ENCODE data around the gene ABCA2.

ABCA2 gene

DNA sequence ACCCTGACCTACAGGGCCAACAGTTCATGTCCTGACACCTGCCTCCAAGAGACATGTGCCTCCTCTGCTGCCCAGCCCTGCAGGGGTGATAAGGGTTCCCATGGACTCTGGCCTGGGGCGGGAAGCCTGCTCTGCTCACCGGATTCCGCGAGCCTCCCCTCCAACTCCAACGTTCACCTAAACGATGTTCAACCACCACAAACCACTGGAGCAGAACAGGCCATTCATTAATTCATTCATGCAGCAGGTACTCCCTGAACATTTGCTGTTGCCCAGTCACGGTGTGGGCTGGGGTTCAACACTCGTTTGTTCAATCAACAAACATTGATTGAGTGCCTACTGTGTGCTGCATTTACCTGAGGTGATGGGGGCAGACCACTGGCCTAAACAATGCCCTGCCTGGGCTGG, 46.0 kb upstream of the ABCA2 start:
- H3K27me3 ChIP-seq: no peaks in the 10 kb centered on the region; a peak in 1 of 22 replicates
- peak overlapping the region; percentile 53 to 99 (median 82); a peak in 20 of 22 replicates for H3K4me2 ChIP-seq
- H4K20me1 ChIP-seq: peaks cover 9 to 24% (median 20%) of the 10 kb centered on the region in 11 experiments; a peak in 21 of 22 replicates
- H3K9ac ChIP-seq: peak overlapping the region in 2 of 11 experiments; percentile 25 to 55; a peak in 4 of 22 replicates
- H3K4me3 ChIP-seq: no peak overlapping the region
- H3K4me1 ChIP-seq: peaks cover 66 to 88% (median 77%) of the 10 kb centered on the region in 10 experiments
- no peak for TF ChIP-seq Cebpa-rat (IDR thresholded peaks at IDR 0.05)
- no peaks in the 10 kb centered on the region for H3K9me3 ChIP-seq (replicated peaks in 1 of 11)
- peak overlapping the region in 4 of 11 experiments; percentile 51 to 80 (median 70); a peak in 8 of 22 replicates for H3K27ac ChIP-seq
- H3K36me3 ChIP-seq: peaks cover 0 to 9% (median 0%) of the 10 kb centered on the region in 11 experiments; a peak in 8 of 22 replicates

- H4K20me1 ChIP-seq: peaks cover 0 to 39% (median 37%) of the 10 kb centered on the region in 11 experiments; a peak in 18 of 22 replicates
- H3K27ac ChIP-seq: peak overlapping the region in 10 of 11 experiments; percentile 33 to 82 (median 67); a peak in 15 of 22 replicates
- TF ChIP-seq Cebpa-rat (IDR thresholded peaks at IDR 0.05): no peak
- no peaks in the 10 kb centered on the region for H3K9me3 ChIP-seq (replicated peaks in 1 of 11)
- H3K4me2 ChIP-seq: peak overlapping the region; percentile 87 to 100 (median 97)
- peak overlapping the region; percentile 60 to 84 (median 73); a peak in 20 of 22 replicates for H3K9ac ChIP-seq
- peak overlapping the region; percentile 53 to 86 (median 73); a peak in 17 of 20 replicates for H3K4me3 ChIP-seq
- H3K36me3 ChIP-seq: peaks cover 0 to 7% (median 3%) of the 10 kb centered on the region in 11 experiments; a peak in 10 of 22 replicates
- no peaks in the 10 kb centered on the region for H3K27me3 ChIP-seq
- peaks cover 68 to 94% (median 75%) of the 10 kb centered on the region in 10 experiments for H3K4me1 ChIP-seq
These were observed 43.2 kb upstream of the ABCA2 start for GRCh38 chr9:137071282-137071681.

GRCh38 chr9:137070906-137071275, 42.9 kb upstream of the ABCA2 start:
- peak overlapping the region in 10 of 11 experiments; percentile 33 to 82 (median 67); a peak in 17 of 22 replicates for H3K27ac ChIP-seq
- H3K9me3 ChIP-seq (replicated peaks in 1 of 11): no peaks in the 10 kb centered on the region
- no peak for TF ChIP-seq Cebpa-rat (IDR thresholded peaks at IDR 0.05)
- peak overlapping the region; percentile 60 to 84 (median 73) for H3K9ac ChIP-seq
- peak overlapping the region; percentile 53 to 86 (median 73) for H3K4me3 ChIP-seq
- H4K20me1 ChIP-seq: peaks cover 0 to 43% (median 41%) of the 10 kb centered on the region in 11 experiments; a peak in 18 of 22 replicates
- peak overlapping the region; percentile 87 to 100 (median 97) for H3K4me2 ChIP-seq
- H3K27me3 ChIP-seq: no peaks in the 10 kb centered on the region
- H3K36me3 ChIP-seq: peaks cover 0 to 10% (median 7%) of the 10 kb centered on the region in 11 experiments; a peak in 13 of 22 replicates
- H3K4me1 ChIP-seq: peaks cover 65 to 90% (median 73%) of the 10 kb centered on the region in 10 experiments

DNA sequence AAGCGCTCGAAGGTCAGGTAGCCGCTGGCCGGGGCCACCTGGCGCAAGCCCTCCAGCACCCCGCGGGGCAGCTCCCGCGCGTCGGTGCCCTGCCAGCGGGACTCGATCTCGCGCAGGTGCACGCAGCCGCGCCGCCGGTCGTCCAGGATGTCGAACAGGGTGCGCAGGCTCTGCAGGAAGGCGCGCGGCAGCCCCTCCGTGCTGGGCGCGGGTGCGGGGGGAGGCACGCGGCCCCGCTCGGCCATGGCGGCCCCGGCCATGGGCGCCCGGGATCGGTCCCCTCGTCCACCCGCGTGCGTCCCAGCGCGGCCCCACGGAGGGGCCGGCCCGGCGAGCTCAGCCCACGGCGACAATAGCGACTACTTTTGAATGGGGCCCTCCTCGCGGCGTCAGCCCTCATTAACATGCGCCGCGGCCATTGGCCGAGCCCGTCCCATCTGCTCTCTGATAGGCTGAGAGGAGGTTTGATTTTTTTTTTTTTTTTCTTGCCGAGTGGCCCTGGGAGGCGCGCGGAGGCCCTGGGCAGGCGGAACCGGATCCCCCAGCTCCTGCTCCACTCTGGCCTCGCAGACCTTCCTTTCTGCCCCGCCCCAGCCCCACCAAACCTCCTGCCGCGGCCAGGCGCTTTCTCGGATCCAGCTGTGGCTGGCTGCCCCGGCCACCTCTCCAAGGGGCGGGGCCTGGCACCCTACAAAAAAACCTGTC, 42.3 kb upstream of the ABCA2 start, which contains the start of gene SAPCD2:
TSS of gene SAPCD2 (minus strand) at position 357 of the 705 bp plus-strand sequence. CDS start at position 260, 97 bp downstream.
- peaks cover 0 to 16% (median 12%) of the 10 kb centered on the region in 11 experiments; a peak in 14 of 22 replicates for H3K36me3 ChIP-seq
- H4K20me1 ChIP-seq: peaks cover 0 to 49% (median 45%) of the 10 kb centered on the region in 11 experiments; a peak in 18 of 22 replicates
- TF ChIP-seq Cebpa-rat (IDR thresholded peaks at IDR 0.05): no peak
- peak within 1 kb of the TSS; percentile 60 to 84 (median 73) for H3K9ac ChIP-seq
- peaks cover 59 to 85% (median 67%) of the 10 kb centered on the region in 10 experiments for H3K4me1 ChIP-seq
- no peaks in the 10 kb centered on the region for H3K9me3 ChIP-seq (replicated peaks in 1 of 11)
- peak within 1 kb of the TSS; percentile 53 to 86 (median 73) for H3K4me3 ChIP-seq
- H3K27ac ChIP-seq: peak within 1 kb of the TSS in 10 of 11 experiments; percentile 33 to 82 (median 68); a peak in 19 of 22 replicates
- H3K4me2 ChIP-seq: peak within 1 kb of the TSS; percentile 87 to 100 (median 97)
- H3K27me3 ChIP-seq: no peaks in the 10 kb centered on the region

DNA sequence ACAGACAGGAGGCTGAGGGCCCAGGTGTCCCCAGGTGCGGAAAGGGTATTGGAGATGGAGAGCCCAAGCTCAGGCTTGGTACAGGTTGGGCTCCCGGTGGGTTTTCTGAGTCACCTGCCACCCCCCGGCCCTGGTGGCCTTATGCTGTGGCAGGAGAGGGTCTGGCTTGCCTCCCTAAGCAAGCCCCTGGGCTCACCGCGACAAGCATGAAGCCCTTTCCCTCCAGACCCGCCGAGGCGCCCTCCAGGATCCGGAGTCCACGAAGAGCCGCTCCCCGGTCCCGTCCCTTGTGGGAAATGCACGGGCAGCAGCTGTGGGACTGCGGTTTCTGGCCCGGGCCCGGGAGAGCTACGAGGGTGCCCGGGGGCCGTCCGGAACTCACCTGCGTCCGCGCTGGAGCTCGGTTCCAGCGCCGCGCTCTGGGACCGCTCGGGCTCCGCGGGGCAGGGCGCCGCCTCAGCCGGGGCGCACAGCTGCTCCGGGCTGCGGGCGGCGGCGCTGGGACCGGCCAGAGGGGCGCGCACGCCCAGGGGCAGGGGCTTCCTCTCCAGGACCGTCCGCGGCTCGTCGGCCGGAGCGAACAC, 41.6 kb upstream of the ABCA2 start:
- Histone ChIP-seq H3K9me3 (replicated peaks in 1 of 11) (no peaks in the 10 kb centered on the region), H3K4me3 (peak overlapping the region; percentile 53 to 86 (median 73)), H3K27me3 (no peaks in the 10 kb centered on the region), H3K4me2 (peak overlapping the region; percentile 87 to 100 (median 97)), H4K20me1 (peaks cover 0 to 56% (median 50%) of the 10 kb centered on the region in 11 experiments; a peak in 18 of 22 replicates), H3K4me1 (peaks cover 52 to 77% (median 60%) of the 10 kb centered on the region in 10 experiments), H3K36me3 (peaks cover 0 to 23% (median 20%) of the 10 kb centered on the region in 11 experiments; a peak in 16 of 22 replicates), H3K9ac (peak overlapping the region; percentile 43 to 84 (median 73); a peak in 21 of 22 replicates), H3K27ac (peak overlapping the region in 9 of 11 experiments; percentile 62 to 82 (median 68); a peak in 18 of 22 replicates)
- no peak for TF ChIP-seq Cebpa-rat (IDR thresholded peaks at IDR 0.05)

DNA sequence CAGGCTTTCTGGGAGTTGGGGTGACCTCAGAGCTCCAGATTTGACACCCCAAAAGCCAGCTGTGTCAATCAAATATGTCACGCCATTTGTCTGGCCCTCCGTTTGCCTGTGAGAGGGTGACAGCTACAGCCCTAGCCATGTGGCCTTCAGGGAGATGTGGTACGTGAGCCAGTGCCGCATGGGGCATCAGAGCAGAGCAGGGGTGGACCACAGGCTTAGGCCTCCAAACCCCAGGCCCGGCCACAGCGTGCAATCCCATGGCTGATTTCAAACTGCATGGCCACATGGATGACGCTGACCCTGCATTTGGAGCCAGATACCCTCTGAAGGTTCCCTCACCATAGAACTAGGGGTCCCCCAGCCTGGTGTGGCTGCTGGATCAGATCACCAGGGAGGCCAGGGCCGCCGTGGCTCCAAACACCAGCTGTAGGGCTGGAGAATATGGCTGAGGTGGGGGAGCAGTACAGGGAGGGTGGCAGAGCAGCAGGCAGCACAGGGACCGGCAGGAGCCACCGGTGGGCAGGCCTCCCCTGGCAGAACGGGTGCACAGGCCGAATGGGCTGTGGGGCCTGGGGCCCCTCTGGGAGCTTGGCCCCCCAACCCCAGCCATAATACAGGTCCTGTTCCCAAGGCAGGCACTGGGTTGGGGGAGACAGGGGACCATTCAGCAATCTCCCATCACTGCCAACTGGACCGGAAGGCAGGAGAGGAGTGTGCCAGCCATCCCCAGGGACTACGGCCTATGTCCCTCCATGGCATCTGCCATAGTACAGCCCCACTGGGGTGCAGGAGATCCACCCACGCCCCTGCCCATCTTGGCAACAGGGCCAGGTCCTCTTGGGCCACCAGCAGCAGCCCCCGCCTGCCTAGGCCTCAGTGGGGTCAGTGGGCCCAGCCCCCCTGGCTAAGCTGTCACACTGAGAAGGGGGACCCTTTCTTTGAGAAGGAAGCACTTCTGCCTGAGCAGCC, 40.8 kb upstream of the ABCA2 start:
- Histone ChIP-seq H3K9ac (peak overlapping the region; percentile 43 to 84 (median 73); a peak in 20 of 22 replicates), H3K4me2 (peak overlapping the region; percentile 87 to 100 (median 97)), H4K20me1 (peaks cover 0 to 64% (median 56%) of the 10 kb centered on the region in 11 experiments; a peak in 18 of 22 replicates), H3K27ac (peak overlapping the region in 4 of 11 experiments; percentile 3 to 76 (median 67); a peak in 5 of 22 replicates), H3K36me3 (peaks cover 0 to 29% (median 26%) of the 10 kb centered on the region in 11 experiments; a peak in 16 of 22 replicates), H3K27me3 (no peaks in the 10 kb centered on the region), H3K4me3 (peak overlapping the region; percentile 53 to 86 (median 73)), H3K4me1 (peaks cover 44 to 71% (median 52%) of the 10 kb centered on the region in 10 experiments), H3K9me3 (replicated peaks in 1 of 11) (no peaks in the 10 kb centered on the region)
- no peak for TF ChIP-seq Cebpa-rat (IDR thresholded peaks at IDR 0.05)

DNA sequence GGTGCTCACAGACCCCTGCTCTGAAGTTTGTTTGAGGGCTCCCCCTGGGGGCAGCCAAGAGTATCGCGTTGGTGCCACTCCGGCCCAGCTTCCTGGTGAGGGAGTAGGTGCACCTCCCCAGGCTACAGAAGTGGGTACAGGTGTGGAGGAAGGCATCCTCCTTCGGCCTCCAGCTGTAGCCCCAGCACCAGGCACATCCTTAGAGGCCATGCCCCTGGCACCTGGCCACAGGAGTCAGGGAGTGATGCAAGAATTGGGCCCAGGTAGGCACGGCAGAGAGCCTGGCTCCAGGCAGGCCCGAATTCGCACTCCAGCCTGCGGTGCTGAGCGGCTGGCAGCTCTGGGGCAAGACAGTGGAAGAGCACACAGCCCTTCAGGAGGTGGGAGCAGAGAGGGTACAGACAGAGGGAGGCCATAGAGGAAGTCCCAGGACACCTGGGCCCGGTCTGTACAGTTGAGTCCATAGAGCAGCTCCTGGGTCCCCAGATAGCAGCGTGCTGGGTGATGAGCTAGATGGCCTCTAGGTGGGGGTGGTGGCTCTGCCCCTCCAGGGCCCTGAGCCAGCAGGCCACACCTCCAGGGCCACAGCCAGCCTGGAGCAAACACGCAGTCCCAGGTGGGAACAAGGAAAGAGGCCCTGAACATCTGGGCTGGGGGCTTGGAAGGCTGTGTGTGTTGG, 40.0 kb upstream of the ABCA2 start:
- Histone ChIP-seq H3K9ac (peak overlapping the region in 7 of 11 experiments; percentile 68 to 84 (median 77); a peak in 11 of 22 replicates), H3K4me3 (peak overlapping the region in 8 of 10 experiments; percentile 72 to 86 (median 76); a peak in 11 of 20 replicates), H3K27ac (peak overlapping the region in 2 of 11 experiments; percentile 4 to 8; a peak in 1 of 22 replicates)

More for the DNA sequence above, 40.0 kb upstream of the ABCA2 start:
- no peak for TF ChIP-seq Cebpa-rat (IDR thresholded peaks at IDR 0.05)
- Histone ChIP-seq H4K20me1 (peaks cover 0 to 70% (median 65%) of the 10 kb centered on the region in 11 experiments; a peak in 18 of 22 replicates), H3K4me1 (peaks cover 37 to 67% (median 44%) of the 10 kb centered on the region in 10 experiments), H3K9me3 (replicated peaks in 1 of 11) (no peaks in the 10 kb centered on the region), H3K36me3 (peaks cover 0 to 38% (median 34%) of the 10 kb centered on the region in 11 experiments; a peak in 17 of 22 replicates), H3K4me2 (peak overlapping the region; percentile 87 to 100 (median 97)), H3K27me3 (no peaks in the 10 kb centered on the region)

All from BLaER1 treated with 17β-estradiol and CSF1 and Interleukin-3, amounts not matched to agents 10 nM and 100 nM (cell line).